ENCODE data around the gene PTBP1. TPM values are rescaled to one million over a fixed set of nuclear protein-coding genes. Genes with fewer than 3 reads are reported as not detected.

PTBP1 gene
- total and polyA plus RNA-seq, 8 donors, result 236 to 374 (median 340) TPM

- TF ChIP-seq CTCF (IDR thresholded peaks at IDR 0.05), result no peak
- H3K27ac ChIP-seq, result no peak overlapping the region
- no peaks in the 10 kb centered on the region for H3K9me3 ChIP-seq
- H3K4me1 ChIP-seq, result peaks cover 3 to 69% of the 10 kb centered on the region in 2 donors
- intact Hi-C loops (cut with DNase I), result no loop called here
- H3K4me3 ChIP-seq, result no peak overlapping the region
- ATAC-seq (peak; percentile 39), DNase-seq (no peak)
- no peaks in the 10 kb centered on the region for H3K36me3 ChIP-seq
- peaks cover 18 to 45% of the 10 kb centered on the region in 2 donors for H3K27me3 ChIP-seq
Observed at GRCh38 chr19:823565-824121, 26.4 kb downstream of the PTBP1 start.

- Histone ChIP-seq H3K4me3 (no peak overlapping the region), H3K27me3 (peaks cover 18 to 50% of the 10 kb centered on the region in 2 donors), H3K4me1 (peaks cover 3 to 73% of the 10 kb centered on the region in 2 donors), H3K36me3 (no peaks in the 10 kb centered on the region), H3K27ac (no peak overlapping the region), H3K9me3 (no peaks in the 10 kb centered on the region)
- ATAC-seq, result peak; percentile 43
- intact Hi-C loops (cut with DNase I), result no loop called here
- TF ChIP-seq CTCF (IDR thresholded peaks at IDR 0.05), result no peak
- DNase-seq, result no peak
Observed at GRCh38 chr19:824885-825284, 27.6 kb downstream of the PTBP1 start.

- Histone ChIP-seq H3K36me3 (no peaks in the 10 kb centered on the region), H3K27ac (no peak overlapping the region), H3K9me3 (no peaks in the 10 kb centered on the region), H3K4me1 (peaks cover 3 to 78% of the 10 kb centered on the region in 2 donors), H3K4me3 (no peak overlapping the region), H3K27me3 (peaks cover 18 to 57% of the 10 kb centered on the region in 2 donors)
- ATAC-seq (no peak), DNase-seq (no peak)
- intact Hi-C loops (cut with DNase I), result no loop called here
- TF ChIP-seq CTCF (IDR thresholded peaks at IDR 0.05), result no peak
Observed at GRCh38 chr19:825897-826644, 28.8 kb downstream of the PTBP1 start.

GRCh38 chr19:827314-827709 lies 30.1 kb downstream of the PTBP1 start:
- no peaks in the 10 kb centered on the region for H3K36me3 ChIP-seq
- peaks cover 0 to 69% of the 10 kb centered on the region in 2 donors for H3K4me1 ChIP-seq
- H3K4me3 ChIP-seq, result no peak overlapping the region
- DNase-seq, result no peak
- H3K27ac ChIP-seq, result no peak overlapping the region
- no peak for TF ChIP-seq CTCF (IDR thresholded peaks at IDR 0.05)
- H3K9me3 ChIP-seq, result no peaks in the 10 kb centered on the region
- intact Hi-C loops (cut with DNase I), result no loop called here
- H3K27me3 ChIP-seq, result peaks cover 10 to 57% of the 10 kb centered on the region in 2 donors
- no peak for ATAC-seq

- Histone ChIP-seq H3K27me3 (peaks cover 5 to 54% of the 10 kb centered on the region in 2 donors), H3K4me1 (peaks cover 0 to 64% of the 10 kb centered on the region in 2 donors), H3K9me3 (no peaks in the 10 kb centered on the region), H3K4me3 (no peak within 1 kb of the TSS), H3K27ac (no peak within 1 kb of the TSS), H3K36me3 (no peaks in the 10 kb centered on the region)
- intact Hi-C loops (cut with DNase I), result no loop called here
- no peak for TF ChIP-seq CTCF (IDR thresholded peaks at IDR 0.05)
- DNase-seq (peak in 1 of 4 donors; percentile 86), ATAC-seq (peak; percentile 59)
Observed at GRCh38 chr19:827710-828321, 30.6 kb downstream of the PTBP1 start, which contains the start of gene AZU1. Gene AZU1 (plus strand): TSS chr19:827837. CDS start chr19:827847, 10 bp downstream.

Measured in left lung (tissue), 10 donors.